Measurements from ENCODE around the gene ZBTB8A.

Gene ZBTB8A

DNA sequence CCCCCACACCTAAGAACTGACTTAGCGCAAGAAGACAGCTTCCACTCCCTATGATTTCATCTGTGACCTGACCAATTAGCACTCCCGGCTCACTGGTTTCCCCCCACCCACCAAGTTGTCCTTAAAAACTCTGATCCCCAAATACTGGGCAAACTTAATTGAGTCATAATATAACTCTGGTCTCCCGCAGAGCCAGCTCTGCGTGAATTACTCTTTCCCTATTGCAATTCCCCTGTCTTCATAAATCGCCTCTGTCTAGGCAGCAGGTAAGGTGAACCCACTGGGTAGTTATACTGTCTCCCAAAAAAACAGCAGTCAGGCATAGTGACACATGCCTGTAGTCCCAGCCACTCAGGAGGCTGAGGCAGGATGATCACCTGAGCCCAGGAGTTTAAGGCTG, 74.2 kb downstream of the ZBTB8A start:
- no peak overlapping the region for H3K4me3 ChIP-seq (replicated peaks; ENCODE audit: low read depth, low read length)
- TF ChIP-seq, protein P1, sequence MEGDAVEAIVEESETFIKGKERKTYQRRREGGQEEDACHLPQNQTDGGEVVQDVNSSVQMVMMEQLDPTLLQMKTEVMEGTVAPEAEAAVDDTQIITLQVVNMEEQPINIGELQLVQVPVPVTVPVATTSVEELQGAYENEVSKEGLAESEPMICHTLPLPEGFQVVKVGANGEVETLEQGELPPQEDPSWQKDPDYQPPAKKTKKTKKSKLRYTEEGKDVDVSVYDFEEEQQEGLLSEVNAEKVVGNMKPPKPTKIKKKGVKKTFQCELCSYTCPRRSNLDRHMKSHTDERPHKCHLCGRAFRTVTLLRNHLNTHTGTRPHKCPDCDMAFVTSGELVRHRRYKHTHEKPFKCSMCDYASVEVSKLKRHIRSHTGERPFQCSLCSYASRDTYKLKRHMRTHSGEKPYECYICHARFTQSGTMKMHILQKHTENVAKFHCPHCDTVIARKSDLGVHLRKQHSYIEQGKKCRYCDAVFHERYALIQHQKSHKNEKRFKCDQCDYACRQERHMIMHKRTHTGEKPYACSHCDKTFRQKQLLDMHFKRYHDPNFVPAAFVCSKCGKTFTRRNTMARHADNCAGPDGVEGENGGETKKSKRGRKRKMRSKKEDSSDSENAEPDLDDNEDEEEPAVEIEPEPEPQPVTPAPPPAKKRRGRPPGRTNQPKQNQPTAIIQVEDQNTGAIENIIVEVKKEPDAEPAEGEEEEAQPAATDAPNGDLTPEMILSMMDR (IDR thresholded peaks at IDR 0.05; ENCODE audit: low read depth, low read length, missing control alignments), result no peak
- DNase-seq (ENCODE audit: extremely low read depth, low read depth), result no peak

DNA sequence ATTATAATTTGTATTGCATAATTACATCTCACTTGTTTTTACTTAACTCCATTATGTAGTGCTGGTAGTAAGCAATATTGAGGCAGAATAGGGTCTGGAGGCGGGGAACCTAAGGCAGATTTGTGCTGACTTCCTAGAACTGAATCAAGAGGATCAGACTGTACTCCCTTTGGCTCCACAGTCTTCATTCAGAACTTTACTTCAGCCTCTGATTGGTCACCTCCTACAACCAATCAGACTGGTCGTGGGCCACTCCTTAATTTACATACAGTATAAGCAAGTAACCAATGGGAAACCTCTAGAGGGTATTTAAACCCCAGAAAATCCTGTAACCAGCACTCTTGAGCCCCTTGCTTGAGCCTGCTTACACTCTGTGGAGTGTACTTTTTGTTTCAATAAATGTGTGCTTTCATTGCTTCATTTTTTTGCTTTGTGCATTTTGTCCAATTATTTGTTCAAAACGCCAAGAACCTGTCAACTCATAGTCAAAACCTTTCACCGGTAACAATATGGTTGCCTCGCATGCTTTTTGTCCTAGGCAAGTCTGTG, 79.5 kb downstream of the ZBTB8A start:
- H3K4me3 ChIP-seq (replicated peaks; ENCODE audit: low read depth, low read length), result no peak overlapping the region
- TF ChIP-seq, protein P1 (IDR thresholded peaks at IDR 0.05; ENCODE audit: low read depth, low read length, missing control alignments), result no peak
- DNase-seq (ENCODE audit: extremely low read depth, low read depth), result no peak

DNA sequence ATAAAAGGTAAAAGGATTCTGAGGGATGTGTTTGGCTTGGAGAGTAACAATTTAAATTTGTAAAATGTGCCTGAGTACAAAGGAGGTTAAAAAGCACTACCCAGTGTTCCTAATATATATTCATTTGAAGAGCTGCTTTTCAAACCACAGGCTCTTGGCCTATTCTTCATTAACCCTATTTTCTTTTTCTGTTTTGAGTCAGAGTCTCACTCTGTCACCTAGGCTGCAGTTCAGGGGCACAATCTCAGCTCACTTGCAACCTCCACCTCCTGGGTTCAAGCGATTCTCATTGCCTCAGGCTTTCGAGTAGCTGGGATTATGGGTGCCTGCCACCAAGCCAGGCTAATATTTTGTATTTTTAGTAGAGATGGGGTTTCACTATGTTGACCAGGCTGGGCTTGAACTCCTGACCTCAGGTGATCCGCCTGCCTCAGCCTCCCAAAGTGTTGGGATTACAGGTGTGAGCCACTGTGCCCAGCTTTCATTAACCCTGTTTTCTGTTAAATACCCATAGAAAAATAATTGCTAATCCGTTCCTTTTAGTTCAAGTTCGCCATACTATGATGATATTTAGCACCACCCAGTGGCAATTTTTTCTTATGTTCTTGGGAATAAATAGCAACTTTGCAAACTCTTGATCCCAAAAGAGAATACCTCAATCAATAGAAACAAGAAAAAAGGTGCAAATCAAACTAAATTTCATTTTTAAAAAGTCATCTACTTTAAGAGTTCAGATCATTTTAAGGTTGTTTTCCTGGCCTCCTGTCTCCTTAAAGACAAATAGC, 80.7 kb downstream of the ZBTB8A start:
- no peak for DNase-seq (ENCODE audit: extremely low read depth, low read depth)
- no peak overlapping the region for H3K4me3 ChIP-seq (replicated peaks; ENCODE audit: low read depth, low read length)
- TF ChIP-seq, protein P1 (IDR thresholded peaks at IDR 0.05; ENCODE audit: low read depth, low read length, missing control alignments), result no peak

- TF ChIP-seq, protein P1 (IDR thresholded peaks at IDR 0.05; ENCODE audit: low read depth, low read length, missing control alignments), result no peak
- H3K4me3 ChIP-seq (replicated peaks; ENCODE audit: low read depth, low read length), result no peak overlapping the region
- DNase-seq (ENCODE audit: extremely low read depth, low read depth), result no peak
Measured at GRCh38 chr1:32622205-32622604, 83.0 kb downstream of the ZBTB8A start.

DNA sequence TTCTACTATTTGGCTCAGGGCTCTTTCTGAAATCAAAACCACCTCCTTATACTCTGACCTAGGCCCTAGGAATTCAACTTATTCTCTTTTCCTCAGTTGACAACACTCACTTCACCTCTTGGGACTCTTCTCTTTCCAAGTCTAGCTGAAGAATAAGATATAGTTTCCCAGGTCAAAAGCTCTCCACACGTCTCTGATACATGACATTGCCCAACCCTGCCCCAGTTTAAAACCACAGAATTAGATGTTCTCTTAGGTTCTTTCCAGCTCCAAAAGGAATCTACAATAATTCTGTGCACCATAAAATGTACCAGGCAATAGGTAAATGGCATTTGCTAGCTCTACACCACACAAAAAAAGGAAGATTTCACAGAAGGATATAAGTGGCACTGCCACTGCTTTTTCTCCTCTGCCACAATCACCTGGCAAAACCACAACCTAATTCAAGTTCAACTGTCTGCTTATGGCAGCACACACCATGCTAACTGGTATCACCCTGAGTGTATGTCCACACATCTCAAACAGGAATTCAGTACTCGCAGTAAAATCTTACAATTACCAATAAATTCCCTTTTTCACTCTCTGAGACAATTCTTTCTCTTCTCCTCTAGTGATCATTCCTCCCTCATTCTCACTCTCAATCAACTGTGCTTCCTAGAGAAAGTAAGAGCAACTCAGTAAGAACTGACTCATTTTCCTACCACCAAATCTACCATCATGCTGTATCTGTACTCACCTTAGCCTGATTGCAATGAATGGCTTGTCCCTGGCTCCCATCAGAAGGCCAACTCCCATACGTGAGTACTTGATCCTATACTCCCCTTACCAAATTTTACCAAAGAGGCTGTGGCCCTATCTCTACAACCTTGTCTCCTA, 83.8 kb downstream of the ZBTB8A start:
- no peak overlapping the region for H3K4me3 ChIP-seq (replicated peaks; ENCODE audit: low read depth, low read length)
- no peak for DNase-seq (ENCODE audit: extremely low read depth, low read depth)
- TF ChIP-seq, protein P1 (IDR thresholded peaks at IDR 0.05; ENCODE audit: low read depth, low read length, missing control alignments), result no peak

- H3K4me3 ChIP-seq (replicated peaks; ENCODE audit: low read depth, low read length), result no peak overlapping the region
- TF ChIP-seq, protein P1 (IDR thresholded peaks at IDR 0.05; ENCODE audit: low read depth, low read length, missing control alignments), result no peak
- no peak for DNase-seq (ENCODE audit: extremely low read depth, low read depth)
Measured at GRCh38 chr1:32623775-32624174, 84.5 kb downstream of the ZBTB8A start.
